ENCODE measurements around the gene SMC1B. TPM values are rescaled to one million over a fixed set of nuclear protein-coding genes. Genes with fewer than 3 reads are reported as not detected.

Gene SMC1B
- 0.03 TPM in 2 of 5 replicates, not detected in the others for total RNA-seq (2022; extraction: Qiagen RNA extraction; ENCODE audit: low read depth)

GRCh38 chr22:45413368-45414211, at the start of gene SMC1B, which contains the start of gene RIBC2:
TSS of gene SMC1B (minus strand) at chr22:45413599. CDS start at chr22:45413567, 32 bp downstream.
TSS of gene RIBC2 (plus strand) at chr22:45413693. CDS start at chr22:45413887, 194 bp downstream.

GRCh38 chr22:45309422-45310227, 103.8 kb downstream of the SMC1B start, which contains the start of gene FAM118A:
TSS of gene FAM118A (plus strand) at chr22:45309934. CDS start at chr22:45322380, 12,446 bp downstream.

Other genes with a start within 250 kb of the SMC1B start
- 23.6 to 32.9 TPM (median 29.7 TPM) in 5 replicates for gene NUP50, start 249.7 kb downstream of the SMC1B start, total RNA-seq (2022; extraction: Qiagen RNA extraction; ENCODE audit: low read depth)
- 63.8 to 83.7 TPM (median 81.1 TPM) in 5 replicates for gene KIAA0930, start 172.7 kb downstream of the SMC1B start, total RNA-seq (2022; extraction: Qiagen RNA extraction; ENCODE audit: low read depth)
- not detected in 5 replicates for gene UPK3A, start 128.7 kb downstream of the SMC1B start, total RNA-seq (2022; extraction: Qiagen RNA extraction; ENCODE audit: low read depth)
- gene FAM118A, start 103.7 kb downstream of the SMC1B start, total RNA-seq (2022; extraction: Qiagen RNA extraction; ENCODE audit: low read depth) = 8.6 to 13.6 TPM (median 11.5 TPM) in 5 replicates
- gene RIBC2, start 94 bp upstream of the SMC1B start, total RNA-seq (2022; extraction: Qiagen RNA extraction; ENCODE audit: low read depth) = 1.4 to 2.3 TPM (median 1.7 TPM) in 5 replicates
- 35.8 to 50.8 TPM (median 50.2 TPM) in 5 replicates for gene FBLN1, start 89.3 kb upstream of the SMC1B start, total RNA-seq (2022; extraction: Qiagen RNA extraction; ENCODE audit: low read depth)

All from A549 treated with GW870086 at 1 μM for 4 hours (cell line).